Measurements from ENCODE around the gene PFKFB3.
"Not testable (repeated sequence)": the region's sequence is repeated elsewhere in the genome, so short reads cannot be mapped to it uniquely, and the experiment has no call there.

PFKFB3 gene

DNA sequence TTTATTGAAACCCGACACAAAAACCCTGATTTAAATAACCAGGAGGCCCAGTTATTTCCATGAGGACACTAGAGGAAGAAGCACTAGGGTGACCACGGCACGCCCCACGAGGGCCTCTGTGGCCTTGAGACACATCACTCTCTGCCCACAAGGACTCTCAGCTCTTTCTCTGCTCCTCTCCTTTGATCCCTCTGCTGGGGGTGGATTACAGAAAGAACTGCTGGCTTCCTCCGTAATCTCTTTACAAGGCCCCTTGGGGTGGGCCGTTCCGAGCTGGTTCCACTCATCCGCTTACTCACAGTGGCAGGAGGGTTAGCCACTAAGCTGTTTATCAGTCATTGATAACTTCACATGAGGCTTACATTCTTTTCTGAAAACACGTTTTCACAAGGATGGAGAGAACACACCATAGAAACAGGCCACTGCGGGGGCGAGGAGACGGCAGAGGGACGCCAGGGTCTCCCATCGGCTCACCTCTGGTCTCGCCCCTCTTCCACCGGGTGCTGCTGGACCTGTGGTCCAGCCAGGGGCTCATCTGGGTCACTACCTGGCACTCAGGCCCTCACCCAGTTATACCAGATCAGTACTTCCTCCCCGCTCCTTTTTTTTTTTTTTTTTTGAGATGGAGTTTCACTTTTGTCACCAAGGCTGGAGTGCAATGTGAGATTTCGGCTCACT lies 17.6 kb upstream of the PFKFB3 start:
- DNase-seq (ENCODE audit: low spot score), result no peak
- in situ Hi-C loops (cut with MboI; ENCODE audit: low pct_unique_long_range_greater_than_20kb, low sequenced_read_pairs, unreplicated experiment), result no loop called here
- TF ChIP-seq, protein P1, sequence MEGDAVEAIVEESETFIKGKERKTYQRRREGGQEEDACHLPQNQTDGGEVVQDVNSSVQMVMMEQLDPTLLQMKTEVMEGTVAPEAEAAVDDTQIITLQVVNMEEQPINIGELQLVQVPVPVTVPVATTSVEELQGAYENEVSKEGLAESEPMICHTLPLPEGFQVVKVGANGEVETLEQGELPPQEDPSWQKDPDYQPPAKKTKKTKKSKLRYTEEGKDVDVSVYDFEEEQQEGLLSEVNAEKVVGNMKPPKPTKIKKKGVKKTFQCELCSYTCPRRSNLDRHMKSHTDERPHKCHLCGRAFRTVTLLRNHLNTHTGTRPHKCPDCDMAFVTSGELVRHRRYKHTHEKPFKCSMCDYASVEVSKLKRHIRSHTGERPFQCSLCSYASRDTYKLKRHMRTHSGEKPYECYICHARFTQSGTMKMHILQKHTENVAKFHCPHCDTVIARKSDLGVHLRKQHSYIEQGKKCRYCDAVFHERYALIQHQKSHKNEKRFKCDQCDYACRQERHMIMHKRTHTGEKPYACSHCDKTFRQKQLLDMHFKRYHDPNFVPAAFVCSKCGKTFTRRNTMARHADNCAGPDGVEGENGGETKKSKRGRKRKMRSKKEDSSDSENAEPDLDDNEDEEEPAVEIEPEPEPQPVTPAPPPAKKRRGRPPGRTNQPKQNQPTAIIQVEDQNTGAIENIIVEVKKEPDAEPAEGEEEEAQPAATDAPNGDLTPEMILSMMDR (IDR thresholded peaks at IDR 0.05; ENCODE audit: extremely low read depth, insufficient read depth, missing control alignments), result no peak

DNA sequence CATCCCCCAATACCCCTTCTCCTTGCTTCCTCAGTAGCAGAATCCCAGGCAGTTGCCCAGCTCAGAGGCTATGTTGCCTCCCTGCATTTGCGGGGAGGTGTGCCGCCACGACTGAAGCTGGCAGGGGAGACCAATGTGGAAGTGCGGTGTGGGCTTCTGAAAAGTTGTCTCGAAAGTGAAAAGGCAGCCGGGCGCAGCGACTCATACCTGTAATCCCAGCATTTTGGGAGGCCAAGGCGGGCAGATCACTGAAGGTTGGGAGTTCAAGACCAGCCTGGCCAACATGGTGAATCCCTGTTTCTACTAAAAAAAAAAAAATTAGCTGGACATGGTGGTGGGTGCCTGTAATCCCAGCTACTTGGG lies 15.9 kb upstream of the PFKFB3 start:
- DNase-seq (ENCODE audit: low spot score), result no peak

GRCh38 chr10:6187278-6187677 lies 15.5 kb upstream of the PFKFB3 start:
- peak; percentile 43 for DNase-seq (ENCODE audit: low spot score)
- TF ChIP-seq, protein P1 (IDR thresholded peaks at IDR 0.05; ENCODE audit: extremely low read depth, insufficient read depth, missing control alignments), result no peak
- in situ Hi-C loops (cut with MboI; ENCODE audit: low pct_unique_long_range_greater_than_20kb, low sequenced_read_pairs, unreplicated experiment), result no loop called here

More for the DNA sequence above, 15.9 kb upstream of the PFKFB3 start:
- in situ Hi-C loops (cut with MboI; ENCODE audit: low pct_unique_long_range_greater_than_20kb, low sequenced_read_pairs, unreplicated experiment), result no loop called here
- TF ChIP-seq, protein P1 (IDR thresholded peaks at IDR 0.05; ENCODE audit: extremely low read depth, insufficient read depth, missing control alignments), result no peak

GRCh38 chr10:6190033-6190432 lies 12.7 kb upstream of the PFKFB3 start:
- in situ Hi-C loops (cut with MboI; ENCODE audit: low pct_unique_long_range_greater_than_20kb, low sequenced_read_pairs, unreplicated experiment); DNase-seq (ENCODE audit: low spot score): not testable (repeated sequence)

- TF ChIP-seq, protein P1 (IDR thresholded peaks at IDR 0.05; ENCODE audit: extremely low read depth, insufficient read depth, missing control alignments), result no peak
- DNase-seq (ENCODE audit: low spot score), result no peak
- in situ Hi-C loops (cut with MboI; ENCODE audit: low pct_unique_long_range_greater_than_20kb, low sequenced_read_pairs, unreplicated experiment), result no loop called here
These were observed 11.6 kb upstream of the PFKFB3 start for GRCh38 chr10:6191147-6191546.

DNA sequence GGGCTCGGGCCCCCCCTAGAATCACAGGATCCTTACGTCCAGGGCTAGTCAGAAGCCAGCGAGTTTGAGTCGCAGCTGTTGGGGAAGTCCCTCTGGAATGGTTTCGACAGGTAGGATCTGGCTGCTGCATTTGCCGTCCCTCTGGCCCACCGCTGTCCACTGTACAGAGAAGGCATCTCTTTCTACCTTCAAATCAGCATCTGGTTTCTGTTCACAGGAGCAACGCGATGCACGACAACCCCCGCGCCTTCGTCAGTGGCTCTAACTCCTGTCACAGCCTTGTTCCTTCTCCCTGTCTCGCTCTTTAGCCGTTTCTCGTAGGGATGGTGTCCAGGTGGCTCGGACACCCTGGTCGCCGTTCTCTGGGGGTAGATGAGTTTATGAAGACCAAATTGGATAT lies 11.2 kb upstream of the PFKFB3 start:
- DNase-seq (ENCODE audit: low spot score), result no peak
- TF ChIP-seq, protein P1 (IDR thresholded peaks at IDR 0.05; ENCODE audit: extremely low read depth, insufficient read depth, missing control alignments), result no peak
- in situ Hi-C loops (cut with MboI; ENCODE audit: low pct_unique_long_range_greater_than_20kb, low sequenced_read_pairs, unreplicated experiment), result no loop called here

DNA sequence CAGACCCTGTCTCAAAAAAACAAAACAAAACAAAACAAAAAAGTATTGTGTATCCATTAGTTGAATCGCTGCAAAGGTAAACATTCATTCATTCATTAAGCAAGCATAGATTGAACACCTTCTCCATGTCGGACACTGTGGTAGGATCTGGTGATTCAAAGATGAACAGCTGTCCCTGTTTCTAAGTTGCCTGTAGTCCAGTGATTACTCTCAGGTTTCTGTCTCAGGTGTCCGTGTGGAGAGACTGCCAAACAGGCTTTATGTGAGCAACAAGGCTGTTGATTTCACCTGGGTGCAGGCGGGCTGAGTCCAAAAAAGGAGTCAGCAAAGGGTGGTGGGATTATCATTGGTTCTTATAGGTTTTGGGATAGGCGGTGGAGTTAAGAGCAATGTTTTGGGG lies 9.4 kb upstream of the PFKFB3 start:
- in situ Hi-C loops (cut with MboI; ENCODE audit: low pct_unique_long_range_greater_than_20kb, low sequenced_read_pairs, unreplicated experiment); DNase-seq (ENCODE audit: low spot score): not testable (repeated sequence)

GRCh38 chr10:6194311-6194710 lies 8.4 kb upstream of the PFKFB3 start:
- in situ Hi-C loops (cut with MboI; ENCODE audit: low pct_unique_long_range_greater_than_20kb, low sequenced_read_pairs, unreplicated experiment), result no loop called here
- DNase-seq (ENCODE audit: low spot score), result no peak
- TF ChIP-seq, protein P1 (IDR thresholded peaks at IDR 0.05; ENCODE audit: extremely low read depth, insufficient read depth, missing control alignments), result no peak
